ENCODE measurements around the gene NTSR1.

- no peak for TF ChIP-seq POLR2A (IDR thresholded peaks at IDR 0.05)
- TF ChIP-seq, protein P1, sequence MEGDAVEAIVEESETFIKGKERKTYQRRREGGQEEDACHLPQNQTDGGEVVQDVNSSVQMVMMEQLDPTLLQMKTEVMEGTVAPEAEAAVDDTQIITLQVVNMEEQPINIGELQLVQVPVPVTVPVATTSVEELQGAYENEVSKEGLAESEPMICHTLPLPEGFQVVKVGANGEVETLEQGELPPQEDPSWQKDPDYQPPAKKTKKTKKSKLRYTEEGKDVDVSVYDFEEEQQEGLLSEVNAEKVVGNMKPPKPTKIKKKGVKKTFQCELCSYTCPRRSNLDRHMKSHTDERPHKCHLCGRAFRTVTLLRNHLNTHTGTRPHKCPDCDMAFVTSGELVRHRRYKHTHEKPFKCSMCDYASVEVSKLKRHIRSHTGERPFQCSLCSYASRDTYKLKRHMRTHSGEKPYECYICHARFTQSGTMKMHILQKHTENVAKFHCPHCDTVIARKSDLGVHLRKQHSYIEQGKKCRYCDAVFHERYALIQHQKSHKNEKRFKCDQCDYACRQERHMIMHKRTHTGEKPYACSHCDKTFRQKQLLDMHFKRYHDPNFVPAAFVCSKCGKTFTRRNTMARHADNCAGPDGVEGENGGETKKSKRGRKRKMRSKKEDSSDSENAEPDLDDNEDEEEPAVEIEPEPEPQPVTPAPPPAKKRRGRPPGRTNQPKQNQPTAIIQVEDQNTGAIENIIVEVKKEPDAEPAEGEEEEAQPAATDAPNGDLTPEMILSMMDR (IDR thresholded peaks at IDR 0.05): no peak
Observed at GRCh38 chr20:62792940-62793756, 84.5 kb downstream of the NTSR1 start.
